ENCODE data around the gene DHCR24.

DHCR24 gene

DNA sequence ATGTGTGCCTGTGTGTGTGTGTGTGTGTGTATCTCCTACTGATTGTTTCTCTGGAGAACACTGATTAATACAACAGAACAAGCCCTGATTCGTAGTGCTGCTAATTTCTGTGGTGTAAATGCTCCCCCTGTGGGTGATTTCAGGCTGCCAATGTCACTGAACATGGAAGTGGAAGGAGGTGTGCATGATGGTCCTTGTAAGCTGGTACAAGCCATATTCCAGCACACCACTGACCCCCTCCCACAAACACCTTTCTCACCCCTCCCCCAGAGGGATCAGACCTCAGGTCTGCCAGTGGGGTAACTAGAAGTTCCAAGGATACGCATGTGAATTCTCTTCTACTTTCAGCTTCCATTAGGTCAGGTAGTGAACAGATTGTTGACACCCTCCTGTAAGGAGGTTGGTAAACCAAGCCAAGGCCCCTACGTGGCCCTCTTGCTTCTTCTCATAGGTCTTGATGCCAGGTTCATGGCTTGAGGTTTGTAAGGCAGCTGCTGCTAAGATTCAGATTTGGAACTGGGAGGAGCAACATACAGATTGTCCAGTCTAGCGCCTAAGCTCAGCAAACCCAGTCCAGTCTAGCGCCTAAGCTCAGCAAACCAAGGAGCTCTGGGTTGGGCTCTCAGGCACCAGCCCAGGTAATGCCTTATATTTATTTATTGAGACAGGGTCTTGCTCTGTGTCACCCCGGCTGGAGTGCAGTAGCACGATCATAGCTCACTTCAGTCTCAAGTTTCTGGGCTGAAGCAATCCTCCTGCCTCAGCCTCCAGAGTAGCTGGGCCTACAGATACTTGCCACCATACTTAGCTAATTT lies 38.7 kb downstream of the DHCR24 start:
- Mint-ChIP-seq H3K9me3 (ENCODE audit: low read depth) (no peaks in the 10 kb centered on the region), H3K27ac (no peak overlapping the region), H3K4me1 (ENCODE audit: low read depth) (no peaks in the 10 kb centered on the region), H3K36me3 (peaks cover 2% of the 10 kb centered on the region), H3K4me3 (no peak overlapping the region), H3K27me3 (no peaks in the 10 kb centered on the region)

DNA sequence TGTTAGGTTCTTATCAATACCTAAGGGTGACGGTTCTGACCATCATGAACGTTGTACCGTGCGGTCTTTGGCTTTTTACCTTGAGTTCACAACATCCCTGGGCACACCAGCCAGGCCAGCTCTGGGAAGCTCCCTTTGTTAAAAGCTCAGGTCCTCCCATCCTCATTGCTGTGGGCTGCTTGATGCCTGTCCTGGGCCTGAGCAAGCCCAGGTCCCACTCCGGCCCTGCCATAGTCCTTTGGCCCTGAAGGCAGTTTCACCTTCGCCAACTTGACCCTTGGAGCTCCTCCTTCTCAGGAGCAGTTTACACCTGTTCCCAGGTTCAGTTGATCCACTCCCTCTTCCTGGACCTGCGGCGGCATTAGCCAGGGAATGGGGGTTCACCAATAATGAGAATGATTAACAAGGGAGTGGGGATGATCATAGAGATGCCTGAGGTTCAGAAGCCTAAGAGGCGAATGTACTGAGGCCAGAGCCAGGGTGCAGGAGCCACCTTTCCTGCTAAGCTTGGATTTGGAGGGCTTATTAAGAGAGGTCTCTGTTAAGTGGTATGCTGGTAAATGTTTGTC lies 40.2 kb downstream of the DHCR24 start:
- H3K27ac Mint-ChIP-seq: no peak overlapping the region
- H3K36me3 Mint-ChIP-seq: peaks cover under 1% of the 10 kb centered on the region
- no peak overlapping the region for H3K4me3 Mint-ChIP-seq
- H3K4me1 Mint-ChIP-seq (ENCODE audit: low read depth): no peaks in the 10 kb centered on the region
- no peaks in the 10 kb centered on the region for H3K9me3 Mint-ChIP-seq (ENCODE audit: low read depth)
- H3K27me3 Mint-ChIP-seq: no peaks in the 10 kb centered on the region

DNA sequence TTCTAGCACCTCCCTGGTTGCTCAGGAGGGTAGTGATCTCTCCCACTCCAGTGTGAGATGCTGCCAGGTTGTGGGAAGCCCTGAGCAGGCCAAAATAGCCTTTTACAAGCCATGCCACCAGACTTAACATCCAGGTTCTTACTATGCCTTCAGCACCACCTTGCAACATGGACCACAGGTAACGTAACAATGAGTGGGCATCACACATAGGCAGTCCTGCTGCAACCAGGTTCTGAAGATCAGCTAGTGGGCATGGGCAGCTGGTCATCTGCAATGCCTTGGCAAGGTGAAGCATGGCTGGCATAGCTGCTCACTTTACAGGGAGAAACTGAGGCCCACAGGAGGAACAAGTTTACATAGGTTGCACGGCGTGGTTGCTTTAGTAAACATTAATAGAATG lies 40.7 kb downstream of the DHCR24 start:
- no peaks in the 10 kb centered on the region for H3K9me3 Mint-ChIP-seq (ENCODE audit: low read depth)
- no peaks in the 10 kb centered on the region for H3K36me3 Mint-ChIP-seq
- no peak overlapping the region for H3K27ac Mint-ChIP-seq

DNA sequence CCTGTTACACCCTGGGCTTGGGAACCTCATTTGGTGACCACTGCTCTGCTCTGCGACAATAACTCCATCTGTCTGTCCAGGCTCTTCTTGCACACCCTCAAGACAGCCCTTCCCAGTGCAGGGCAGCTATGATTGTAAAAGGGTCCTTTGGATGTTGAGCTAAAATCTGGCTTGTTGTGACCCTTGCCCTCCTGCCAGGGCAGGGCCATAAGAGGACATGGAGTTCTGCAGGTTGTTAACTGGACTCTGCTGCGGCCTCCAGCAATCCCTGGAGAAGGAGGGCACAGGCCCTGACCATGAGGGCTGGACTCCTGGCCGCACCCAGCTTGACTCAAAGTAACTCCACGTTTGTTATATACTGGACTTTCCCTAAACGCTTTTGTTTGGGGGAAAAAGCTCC lies 41.2 kb downstream of the DHCR24 start:
- Mint-ChIP-seq H3K4me1 (ENCODE audit: low read depth) (no peaks in the 10 kb centered on the region), H3K27ac (no peak overlapping the region), H3K36me3 (no peaks in the 10 kb centered on the region)

More for the DNA sequence above, 40.7 kb downstream of the DHCR24 start:
- no peaks in the 10 kb centered on the region for H3K4me1 Mint-ChIP-seq (ENCODE audit: low read depth)
- no peak overlapping the region for H3K4me3 Mint-ChIP-seq
- no peaks in the 10 kb centered on the region for H3K27me3 Mint-ChIP-seq

DNA sequence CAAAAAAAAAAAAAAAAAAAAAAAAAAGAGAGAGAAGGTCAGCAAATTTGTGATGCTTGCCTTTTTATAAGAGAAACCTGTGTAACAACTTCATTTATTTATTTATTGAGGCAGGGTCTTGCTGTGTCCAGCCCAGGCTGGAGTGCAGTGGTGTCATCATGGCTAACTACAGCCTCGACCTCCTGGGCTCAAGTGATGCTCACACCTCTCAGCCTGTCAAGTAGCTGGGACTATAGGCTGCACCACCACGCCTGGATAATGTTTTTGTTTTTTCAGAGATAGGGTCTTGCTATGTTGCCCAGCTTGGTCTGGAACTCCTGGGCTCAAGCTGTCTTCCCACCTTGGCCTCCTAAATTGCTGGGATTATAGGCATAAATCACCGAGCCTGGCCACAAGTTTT lies 42.4 kb downstream of the DHCR24 start:
- no peaks in the 10 kb centered on the region for H3K9me3 Mint-ChIP-seq (ENCODE audit: low read depth)
- H3K36me3 Mint-ChIP-seq: no peaks in the 10 kb centered on the region
- H3K27ac Mint-ChIP-seq: no peak overlapping the region
- H3K4me1 Mint-ChIP-seq (ENCODE audit: low read depth): no peaks in the 10 kb centered on the region
- no peaks in the 10 kb centered on the region for H3K27me3 Mint-ChIP-seq
- no peak overlapping the region for H3K4me3 Mint-ChIP-seq

More for the DNA sequence above, 41.2 kb downstream of the DHCR24 start:
- Mint-ChIP-seq H3K4me3 (no peak overlapping the region), H3K27me3 (no peaks in the 10 kb centered on the region), H3K9me3 (ENCODE audit: low read depth) (no peaks in the 10 kb centered on the region)

DNA sequence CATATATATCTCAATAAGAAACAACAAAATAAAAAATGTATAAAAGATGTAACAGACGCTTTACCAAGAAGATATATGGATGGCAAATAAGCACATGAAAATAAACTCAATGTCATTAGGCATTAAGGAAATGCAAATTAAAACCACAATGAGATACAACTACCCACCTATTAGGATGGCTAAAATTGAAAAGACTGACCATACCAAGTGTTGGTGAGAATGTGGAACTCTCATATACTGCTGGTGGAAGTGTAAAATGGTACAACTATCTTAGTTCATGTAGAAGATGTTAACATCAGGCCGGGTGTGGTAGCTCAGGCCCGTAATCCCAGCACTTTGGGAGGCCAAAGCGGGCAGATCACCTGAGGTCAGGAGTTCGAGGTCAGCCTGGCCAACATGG lies 43.5 kb downstream of the DHCR24 start:
- no peak overlapping the region for H3K4me3 Mint-ChIP-seq
- H3K9me3 Mint-ChIP-seq (ENCODE audit: low read depth): no peaks in the 10 kb centered on the region
- H3K4me1 Mint-ChIP-seq (ENCODE audit: low read depth): no peaks in the 10 kb centered on the region
- H3K27me3 Mint-ChIP-seq: no peaks in the 10 kb centered on the region
- no peak overlapping the region for H3K27ac Mint-ChIP-seq
- no peaks in the 10 kb centered on the region for H3K36me3 Mint-ChIP-seq

DNA sequence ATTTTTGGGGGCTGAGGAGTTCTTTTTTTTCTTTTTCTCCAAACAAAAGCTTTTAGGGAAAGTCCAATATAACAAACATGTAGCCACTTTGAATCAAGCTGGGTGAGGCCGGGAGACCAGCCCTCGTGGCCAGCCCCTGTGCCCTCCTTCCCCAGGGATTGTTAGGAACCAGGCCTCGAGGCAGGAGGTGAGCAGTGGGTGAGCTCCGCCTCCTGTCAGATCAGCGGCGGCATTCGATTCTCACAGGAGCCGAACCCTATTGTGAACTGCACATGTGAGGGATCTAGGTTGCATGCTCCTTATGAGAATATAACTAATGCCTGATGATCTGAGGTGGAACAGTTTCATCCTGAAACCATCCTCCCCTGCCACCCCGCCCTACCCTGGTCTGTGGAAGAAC lies 44.0 kb downstream of the DHCR24 start:
- Mint-ChIP-seq H3K4me3 (no peak overlapping the region), H3K27me3 (no peaks in the 10 kb centered on the region), H3K36me3 (no peaks in the 10 kb centered on the region), H3K9me3 (ENCODE audit: low read depth) (no peaks in the 10 kb centered on the region), H3K27ac (no peak overlapping the region), H3K4me1 (ENCODE audit: low read depth) (no peaks in the 10 kb centered on the region)

DNA sequence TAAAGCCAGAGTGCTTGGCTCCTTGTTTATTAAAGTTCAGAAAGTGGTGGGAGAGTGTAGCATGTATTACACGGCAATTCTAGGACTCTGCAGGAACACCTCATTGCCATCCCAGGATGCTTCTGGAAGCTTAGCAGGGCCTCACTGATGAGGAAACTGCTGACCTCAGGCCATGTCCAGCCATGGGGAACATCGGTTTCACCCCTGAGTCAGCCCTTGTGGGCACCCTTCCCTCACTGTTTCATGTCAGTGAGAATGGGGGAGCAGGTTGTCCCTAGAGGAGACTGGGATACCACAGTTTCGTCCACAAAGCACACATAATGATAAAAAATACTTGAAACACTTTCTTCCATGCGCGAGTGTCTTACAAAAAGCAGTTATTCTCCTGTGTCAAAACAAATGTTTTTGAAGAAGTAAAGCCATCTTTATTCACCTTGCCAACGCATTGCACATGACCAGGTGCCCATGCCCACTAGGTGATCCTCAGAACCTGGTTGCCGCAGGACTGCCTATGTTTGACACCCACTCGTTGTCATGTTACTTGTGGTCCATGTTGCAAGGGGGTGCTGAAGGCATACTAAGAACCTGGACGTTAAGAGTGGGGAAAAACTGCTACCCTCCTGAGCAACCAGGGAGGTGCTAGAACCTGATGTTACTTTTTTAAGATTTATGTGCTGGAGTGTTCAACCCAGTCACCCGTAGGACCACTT lies 44.6 kb downstream of the DHCR24 start:
- no peaks in the 10 kb centered on the region for H3K27me3 Mint-ChIP-seq
- peaks cover 2% of the 10 kb centered on the region for H3K36me3 Mint-ChIP-seq
- no peaks in the 10 kb centered on the region for H3K4me1 Mint-ChIP-seq (ENCODE audit: low read depth)
- no peak overlapping the region for H3K27ac Mint-ChIP-seq
- no peak overlapping the region for H3K4me3 Mint-ChIP-seq
- no peaks in the 10 kb centered on the region for H3K9me3 Mint-ChIP-seq (ENCODE audit: low read depth)

DNA sequence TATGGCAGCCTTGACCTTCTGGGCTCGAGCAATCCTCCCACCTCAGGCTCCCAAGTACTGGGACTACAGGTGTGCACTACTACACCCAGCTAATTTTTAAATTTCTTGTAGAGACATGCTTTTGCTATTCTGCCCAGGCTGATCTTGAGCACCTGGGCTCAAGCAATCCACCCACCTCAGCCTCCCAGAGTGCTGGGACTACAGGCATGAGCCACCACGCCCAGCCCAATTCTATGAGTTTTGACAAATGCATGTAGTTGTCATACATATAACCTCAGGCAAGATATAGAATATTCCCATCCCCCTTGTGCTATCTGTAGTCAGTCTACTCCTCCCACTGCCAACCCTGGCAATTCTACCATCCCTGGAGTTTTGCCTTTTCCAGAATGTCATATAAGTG lies 47.2 kb downstream of the DHCR24 start:
- Mint-ChIP-seq H3K4me3 (no peak overlapping the region), H3K4me1 (ENCODE audit: low read depth) (no peaks in the 10 kb centered on the region), H3K9me3 (ENCODE audit: low read depth) (no peaks in the 10 kb centered on the region), H3K27me3 (no peaks in the 10 kb centered on the region), H3K27ac (no peak overlapping the region), H3K36me3 (peaks cover 2% of the 10 kb centered on the region)

DNA sequence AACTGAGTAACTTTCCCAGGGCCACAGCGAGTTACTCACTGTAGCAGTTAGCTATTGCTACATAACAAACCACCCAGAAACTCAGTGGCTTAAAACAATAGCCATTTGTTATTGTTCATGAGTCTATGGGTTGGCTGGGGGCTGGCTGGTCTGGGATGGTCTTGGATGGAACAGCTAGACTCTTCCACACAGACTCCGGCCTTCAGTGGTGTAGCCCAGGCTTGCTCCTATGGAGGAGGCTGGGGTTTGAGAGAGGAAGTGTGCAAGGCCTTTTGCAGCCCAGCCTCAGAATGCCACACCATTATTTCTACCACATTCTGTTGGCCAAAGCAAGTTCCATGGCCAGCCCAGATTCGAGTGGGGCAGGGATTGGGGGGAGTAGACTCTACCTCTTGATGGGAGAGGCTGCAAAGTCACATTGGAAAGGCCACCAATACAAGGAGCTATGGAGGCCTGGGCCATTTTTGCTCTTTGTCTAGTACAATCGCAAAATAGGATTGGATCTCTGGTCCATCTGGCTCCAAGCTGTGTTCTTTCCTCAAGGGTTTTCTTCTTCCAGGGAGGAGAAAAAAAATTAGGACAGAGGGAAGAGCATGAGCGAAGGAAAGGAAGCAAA lies 48.3 kb downstream of the DHCR24 start:
- peaks cover 2% of the 10 kb centered on the region for H3K36me3 Mint-ChIP-seq
- no peaks in the 10 kb centered on the region for H3K4me1 Mint-ChIP-seq (ENCODE audit: low read depth)
- no peaks in the 10 kb centered on the region for H3K9me3 Mint-ChIP-seq (ENCODE audit: low read depth)
- no peak overlapping the region for H3K4me3 Mint-ChIP-seq
- H3K27ac Mint-ChIP-seq: no peak overlapping the region
- no peaks in the 10 kb centered on the region for H3K27me3 Mint-ChIP-seq

DNA sequence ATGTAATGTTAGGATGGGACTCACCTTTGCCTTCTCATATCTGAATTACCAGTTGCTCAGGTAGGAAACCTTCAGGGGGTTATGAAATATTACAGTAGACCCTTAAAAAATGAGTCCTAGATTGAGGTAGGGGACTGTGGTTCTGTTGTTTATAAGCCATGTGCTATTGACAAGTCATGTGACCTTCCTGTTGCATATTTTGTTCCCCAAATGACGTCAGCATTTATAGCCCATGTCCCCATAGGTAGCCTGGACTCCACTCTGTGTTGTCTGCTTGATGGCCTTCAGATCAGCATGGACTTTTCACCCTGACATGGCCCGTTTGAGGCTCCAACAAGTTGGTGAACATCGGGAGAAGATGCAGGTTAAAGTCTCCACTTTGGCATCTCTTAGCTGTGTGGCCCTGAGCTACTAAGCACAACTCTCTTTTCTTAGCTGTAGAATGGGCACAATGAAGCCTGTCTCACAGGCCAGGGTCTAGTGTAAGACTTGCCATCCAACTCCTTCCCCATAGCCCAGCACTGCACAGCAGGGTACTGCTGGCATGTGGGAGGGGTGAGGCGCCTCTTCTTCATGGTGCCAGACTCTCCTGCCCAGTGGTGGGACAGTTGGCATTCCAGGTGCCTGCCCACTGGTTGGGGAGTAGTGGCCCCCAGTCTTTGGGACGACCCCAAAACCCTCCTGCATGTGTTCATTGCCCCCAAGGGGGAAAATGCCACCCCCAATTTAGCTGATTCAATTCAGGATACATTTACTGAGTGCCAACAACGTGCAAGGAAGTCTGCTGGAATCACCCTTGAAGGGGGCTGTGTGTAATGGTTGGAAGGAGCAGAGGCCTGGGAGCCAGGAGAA lies 49.8 kb downstream of the DHCR24 start:
- Mint-ChIP-seq H3K9me3 (ENCODE audit: low read depth) (no peaks in the 10 kb centered on the region), H3K27ac (no peak overlapping the region), H3K4me1 (ENCODE audit: low read depth) (no peaks in the 10 kb centered on the region), H3K27me3 (no peaks in the 10 kb centered on the region), H3K4me3 (no peak overlapping the region), H3K36me3 (peaks cover 2% of the 10 kb centered on the region)

DNA sequence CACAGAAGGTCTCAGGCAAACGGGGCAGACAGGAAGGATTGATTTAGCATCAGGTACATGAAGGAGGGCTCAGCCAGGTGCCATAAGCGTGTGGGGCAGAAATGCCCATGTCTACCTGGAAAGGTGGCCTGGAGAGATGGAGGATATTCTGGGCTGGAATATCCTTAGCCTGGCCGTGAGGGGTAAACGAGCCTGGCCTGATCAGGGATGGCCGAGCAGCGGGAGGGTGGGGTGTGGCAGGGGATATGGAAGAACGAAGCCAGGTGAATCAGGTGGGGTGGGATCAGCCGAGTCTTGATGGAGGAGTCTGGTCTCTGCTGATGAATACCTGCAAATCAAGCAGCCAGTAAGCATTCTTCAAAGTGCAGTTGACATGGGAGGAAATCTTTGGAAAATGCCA lies 50.4 kb downstream of the DHCR24 start:
- H3K4me1 Mint-ChIP-seq (ENCODE audit: low read depth): no peaks in the 10 kb centered on the region
- H3K27ac Mint-ChIP-seq: no peak overlapping the region
- H3K9me3 Mint-ChIP-seq (ENCODE audit: low read depth): peaks cover under 1% of the 10 kb centered on the region
- H3K36me3 Mint-ChIP-seq: peaks cover 3% of the 10 kb centered on the region
- no peak overlapping the region for H3K4me3 Mint-ChIP-seq
- H3K27me3 Mint-ChIP-seq: no peaks in the 10 kb centered on the region

DNA sequence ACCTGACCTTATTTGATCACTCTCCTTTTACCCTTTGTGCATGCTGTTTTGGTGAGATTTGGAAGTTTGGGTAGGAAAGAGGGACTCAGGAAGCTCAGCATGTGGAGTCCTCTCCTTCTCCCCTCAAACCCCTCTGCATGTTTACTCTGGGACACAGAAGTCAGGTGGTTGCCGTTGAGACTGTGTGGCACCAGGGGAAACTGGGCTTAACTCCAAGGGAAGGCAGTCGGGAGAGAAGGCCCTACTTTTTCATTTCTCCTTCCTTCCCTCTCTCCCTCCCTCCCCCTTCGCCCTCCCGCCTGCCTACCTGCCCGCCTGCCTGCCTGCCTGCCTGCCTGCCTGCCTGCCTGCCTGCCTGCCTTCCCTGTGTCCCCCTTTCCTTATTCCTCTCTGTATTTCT lies 51.0 kb downstream of the DHCR24 start:
- H3K4me1 Mint-ChIP-seq (ENCODE audit: low read depth): no peaks in the 10 kb centered on the region
- no peak overlapping the region for H3K4me3 Mint-ChIP-seq
- H3K36me3 Mint-ChIP-seq: peaks cover 4% of the 10 kb centered on the region
- no peaks in the 10 kb centered on the region for H3K27me3 Mint-ChIP-seq
- H3K27ac Mint-ChIP-seq: no peak overlapping the region
- H3K9me3 Mint-ChIP-seq (ENCODE audit: low read depth): peaks cover 5% of the 10 kb centered on the region

DNA sequence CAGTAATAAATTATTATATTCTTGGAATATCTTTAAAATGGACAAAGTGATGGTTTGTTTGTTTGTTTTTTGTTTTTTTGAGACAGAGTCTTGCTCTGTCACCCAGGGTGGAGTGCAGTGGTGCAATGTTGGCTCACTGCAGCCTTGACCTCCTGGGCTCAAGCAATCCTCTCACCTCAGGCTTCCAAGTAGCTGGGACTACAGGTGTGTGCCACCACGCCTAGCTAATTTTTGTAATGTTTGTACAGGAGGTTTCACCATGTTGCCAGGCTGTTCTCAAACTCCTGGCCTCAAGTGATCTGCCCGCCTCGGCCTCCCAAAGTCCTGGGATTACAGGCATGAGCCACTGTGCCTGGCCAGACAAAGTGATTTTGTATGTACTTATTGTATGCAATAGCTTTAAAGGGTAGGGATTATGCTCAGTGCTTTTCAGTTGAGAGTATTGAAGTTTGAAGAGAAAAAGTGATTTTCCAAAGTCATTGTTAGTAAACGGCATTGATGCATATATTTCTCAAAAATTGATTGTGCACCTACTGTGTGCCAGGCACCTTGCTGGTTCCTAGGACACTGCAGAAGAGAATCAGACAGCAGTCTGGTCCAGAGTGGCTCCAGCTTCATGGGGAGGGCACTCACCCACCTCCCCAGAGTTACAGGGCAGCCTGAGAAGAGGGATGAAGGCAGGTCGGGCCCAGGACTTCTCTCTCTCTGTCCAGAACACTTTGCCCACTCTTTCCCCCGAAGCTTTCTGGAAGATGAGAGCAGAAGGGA lies 51.7 kb downstream of the DHCR24 start:
- H3K36me3 Mint-ChIP-seq: peaks cover 4% of the 10 kb centered on the region
- H3K4me3 Mint-ChIP-seq: no peak overlapping the region
- no peaks in the 10 kb centered on the region for H3K27me3 Mint-ChIP-seq
- no peaks in the 10 kb centered on the region for H3K4me1 Mint-ChIP-seq (ENCODE audit: low read depth)
- peaks cover 11% of the 10 kb centered on the region for H3K9me3 Mint-ChIP-seq (ENCODE audit: low read depth)
- no peak overlapping the region for H3K27ac Mint-ChIP-seq

All from activated naive CD8-positive, alpha-beta T cell (primary cell).